ENCODE data around the gene PRIMA1. TPM values are rescaled to one million over a fixed set of nuclear protein-coding genes. Genes with fewer than 3 reads are reported as not detected.

The PRIMA1 gene
- total RNA-seq, 1 donor from 2014 or later = 4.0 TPM

DNA sequence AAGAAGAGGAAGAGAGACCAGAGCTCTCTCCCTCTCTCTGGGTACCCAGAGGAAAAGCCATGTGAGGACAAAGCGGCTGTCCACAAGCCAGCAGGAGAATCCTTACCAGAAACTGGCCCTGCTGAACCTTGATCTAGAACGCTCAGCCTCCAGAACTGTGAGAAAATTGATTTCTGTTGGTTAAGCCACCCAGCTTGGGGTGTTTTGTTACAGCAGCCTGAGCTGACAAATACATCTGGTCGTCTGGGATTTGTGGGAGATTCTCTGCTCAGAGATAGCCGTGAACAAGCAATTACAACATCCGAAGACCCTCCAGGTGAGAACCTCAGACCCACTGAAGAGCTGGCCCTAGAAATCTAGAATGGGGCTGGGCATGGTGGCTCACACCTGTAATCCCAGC lies 6.5 kb upstream of the PRIMA1 start:
- H3K4me1 Mint-ChIP-seq (ENCODE audit: low read depth) = peaks cover 6% of the 10 kb centered on the region
- TF ChIP-seq, protein P1, sequence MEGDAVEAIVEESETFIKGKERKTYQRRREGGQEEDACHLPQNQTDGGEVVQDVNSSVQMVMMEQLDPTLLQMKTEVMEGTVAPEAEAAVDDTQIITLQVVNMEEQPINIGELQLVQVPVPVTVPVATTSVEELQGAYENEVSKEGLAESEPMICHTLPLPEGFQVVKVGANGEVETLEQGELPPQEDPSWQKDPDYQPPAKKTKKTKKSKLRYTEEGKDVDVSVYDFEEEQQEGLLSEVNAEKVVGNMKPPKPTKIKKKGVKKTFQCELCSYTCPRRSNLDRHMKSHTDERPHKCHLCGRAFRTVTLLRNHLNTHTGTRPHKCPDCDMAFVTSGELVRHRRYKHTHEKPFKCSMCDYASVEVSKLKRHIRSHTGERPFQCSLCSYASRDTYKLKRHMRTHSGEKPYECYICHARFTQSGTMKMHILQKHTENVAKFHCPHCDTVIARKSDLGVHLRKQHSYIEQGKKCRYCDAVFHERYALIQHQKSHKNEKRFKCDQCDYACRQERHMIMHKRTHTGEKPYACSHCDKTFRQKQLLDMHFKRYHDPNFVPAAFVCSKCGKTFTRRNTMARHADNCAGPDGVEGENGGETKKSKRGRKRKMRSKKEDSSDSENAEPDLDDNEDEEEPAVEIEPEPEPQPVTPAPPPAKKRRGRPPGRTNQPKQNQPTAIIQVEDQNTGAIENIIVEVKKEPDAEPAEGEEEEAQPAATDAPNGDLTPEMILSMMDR (IDR thresholded peaks at IDR 0.05; ENCODE audit: unreplicated experiment) = no peak
- no peaks in the 10 kb centered on the region for H3K36me3 Mint-ChIP-seq (ENCODE audit: insufficient read depth)
- H3K4me3 Mint-ChIP-seq (ENCODE audit: low read depth) = no peak overlapping the region
- H3K9me3 Mint-ChIP-seq (ENCODE audit: low read depth) = no peaks in the 10 kb centered on the region
- peaks cover 13% of the 10 kb centered on the region for H3K27me3 Mint-ChIP-seq
- no peak overlapping the region for H3K27ac Mint-ChIP-seq
- DNase-seq (ENCODE audit: low spot score, unreplicated experiment) = no peak

DNA sequence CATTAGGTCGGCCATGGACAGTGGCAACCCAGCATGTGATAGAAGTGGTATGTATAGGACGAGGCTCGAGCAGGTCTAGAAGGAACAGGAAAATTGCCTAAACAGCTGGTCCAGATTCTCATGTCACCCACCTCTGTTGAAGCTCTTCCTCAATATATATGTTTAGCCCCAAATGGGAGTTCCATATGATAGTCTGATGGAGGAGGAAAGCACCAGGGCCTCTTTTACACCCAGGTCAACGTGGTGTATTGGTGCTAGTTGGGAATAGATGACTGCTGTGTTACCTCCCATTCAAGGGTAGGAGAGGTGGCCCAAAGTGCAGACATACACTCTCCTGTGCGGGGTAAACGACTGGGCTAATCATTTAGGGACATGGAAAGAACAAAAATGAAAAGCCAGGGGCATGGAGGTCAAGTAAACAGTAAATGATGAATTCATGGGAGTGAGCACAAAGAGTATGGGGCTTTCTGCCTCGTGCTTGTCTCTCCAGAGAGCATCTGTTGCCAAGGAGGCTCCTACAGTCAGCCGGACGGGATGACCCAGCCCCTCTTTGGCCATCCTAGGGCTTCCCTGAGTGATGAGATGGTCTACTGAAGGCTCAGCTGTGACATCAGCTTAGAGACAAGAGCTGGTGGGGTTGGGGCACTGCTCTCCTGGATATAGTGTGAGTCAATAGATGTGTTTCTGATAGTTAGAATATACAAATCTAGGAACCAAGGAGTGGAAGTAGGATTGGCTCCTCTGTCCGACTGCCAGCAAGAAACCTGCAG lies 5.5 kb upstream of the PRIMA1 start:
- Mint-ChIP-seq H3K27me3 (peaks cover 19% of the 10 kb centered on the region), H3K27ac (no peak overlapping the region), H3K36me3 (ENCODE audit: insufficient read depth) (no peaks in the 10 kb centered on the region), H3K4me3 (ENCODE audit: low read depth) (no peak overlapping the region), H3K9me3 (ENCODE audit: low read depth) (no peaks in the 10 kb centered on the region), H3K4me1 (ENCODE audit: low read depth) (peaks cover 10% of the 10 kb centered on the region)
- TF ChIP-seq, protein P1 (IDR thresholded peaks at IDR 0.05; ENCODE audit: unreplicated experiment) = no peak
- no peak for DNase-seq (ENCODE audit: low spot score, unreplicated experiment)

DNA sequence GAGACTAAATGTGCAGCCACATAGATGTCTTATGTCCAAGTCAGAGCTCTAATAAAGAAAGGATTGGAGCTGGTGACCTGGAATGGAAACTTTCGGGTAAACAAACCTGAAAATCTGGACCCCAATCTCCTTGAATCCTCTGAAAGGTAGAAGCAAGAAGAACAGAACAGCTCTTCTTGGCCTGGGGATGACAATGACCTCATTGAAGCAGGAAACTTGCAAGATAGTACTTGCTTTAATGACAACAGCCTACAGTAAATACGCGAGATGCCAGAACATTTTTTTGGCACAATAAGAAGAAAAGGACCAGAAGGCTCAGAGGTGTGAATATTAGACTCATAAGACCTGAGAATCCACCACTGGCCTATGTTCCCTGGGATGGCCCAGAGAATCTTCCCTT lies 4.1 kb upstream of the PRIMA1 start:
- TF ChIP-seq, protein P1 (IDR thresholded peaks at IDR 0.05; ENCODE audit: unreplicated experiment) = no peak
- peaks cover 27% of the 10 kb centered on the region for H3K27me3 Mint-ChIP-seq
- H3K4me1 Mint-ChIP-seq (ENCODE audit: low read depth) = peaks cover 16% of the 10 kb centered on the region
- H3K36me3 Mint-ChIP-seq (ENCODE audit: insufficient read depth) = no peaks in the 10 kb centered on the region
- H3K27ac Mint-ChIP-seq = no peak overlapping the region
- no peaks in the 10 kb centered on the region for H3K9me3 Mint-ChIP-seq (ENCODE audit: low read depth)
- H3K4me3 Mint-ChIP-seq (ENCODE audit: low read depth) = no peak overlapping the region
- no peak for DNase-seq (ENCODE audit: low spot score, unreplicated experiment)

DNA sequence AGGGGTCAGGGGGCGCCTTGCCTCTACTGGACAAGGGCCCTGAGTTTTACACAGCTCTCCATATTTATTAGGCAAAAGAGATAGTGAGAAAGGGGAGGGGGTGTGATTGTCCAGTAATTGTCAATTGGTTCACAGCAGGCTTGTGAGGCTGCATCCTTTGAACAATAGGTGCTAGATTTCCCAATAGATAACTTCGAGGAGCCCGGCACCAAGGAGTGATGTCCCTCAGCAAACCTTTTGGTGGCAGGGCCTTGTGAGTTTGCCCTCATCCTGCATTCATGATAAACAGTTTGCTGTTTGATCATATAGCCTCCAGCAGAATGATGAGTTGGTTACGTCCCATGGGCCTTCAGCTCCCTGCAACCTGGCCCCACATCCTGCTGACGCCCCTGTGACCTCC lies 2.7 kb upstream of the PRIMA1 start:
- Mint-ChIP-seq H3K27ac (no peak overlapping the region), H3K4me3 (ENCODE audit: low read depth) (no peak overlapping the region), H3K4me1 (ENCODE audit: low read depth) (peaks cover 17% of the 10 kb centered on the region), H3K9me3 (ENCODE audit: low read depth) (no peaks in the 10 kb centered on the region), H3K36me3 (ENCODE audit: insufficient read depth) (no peaks in the 10 kb centered on the region), H3K27me3 (peaks cover 39% of the 10 kb centered on the region)
- TF ChIP-seq, protein P1 (IDR thresholded peaks at IDR 0.05; ENCODE audit: unreplicated experiment) = no peak
- no peak for DNase-seq (ENCODE audit: low spot score, unreplicated experiment)

DNA sequence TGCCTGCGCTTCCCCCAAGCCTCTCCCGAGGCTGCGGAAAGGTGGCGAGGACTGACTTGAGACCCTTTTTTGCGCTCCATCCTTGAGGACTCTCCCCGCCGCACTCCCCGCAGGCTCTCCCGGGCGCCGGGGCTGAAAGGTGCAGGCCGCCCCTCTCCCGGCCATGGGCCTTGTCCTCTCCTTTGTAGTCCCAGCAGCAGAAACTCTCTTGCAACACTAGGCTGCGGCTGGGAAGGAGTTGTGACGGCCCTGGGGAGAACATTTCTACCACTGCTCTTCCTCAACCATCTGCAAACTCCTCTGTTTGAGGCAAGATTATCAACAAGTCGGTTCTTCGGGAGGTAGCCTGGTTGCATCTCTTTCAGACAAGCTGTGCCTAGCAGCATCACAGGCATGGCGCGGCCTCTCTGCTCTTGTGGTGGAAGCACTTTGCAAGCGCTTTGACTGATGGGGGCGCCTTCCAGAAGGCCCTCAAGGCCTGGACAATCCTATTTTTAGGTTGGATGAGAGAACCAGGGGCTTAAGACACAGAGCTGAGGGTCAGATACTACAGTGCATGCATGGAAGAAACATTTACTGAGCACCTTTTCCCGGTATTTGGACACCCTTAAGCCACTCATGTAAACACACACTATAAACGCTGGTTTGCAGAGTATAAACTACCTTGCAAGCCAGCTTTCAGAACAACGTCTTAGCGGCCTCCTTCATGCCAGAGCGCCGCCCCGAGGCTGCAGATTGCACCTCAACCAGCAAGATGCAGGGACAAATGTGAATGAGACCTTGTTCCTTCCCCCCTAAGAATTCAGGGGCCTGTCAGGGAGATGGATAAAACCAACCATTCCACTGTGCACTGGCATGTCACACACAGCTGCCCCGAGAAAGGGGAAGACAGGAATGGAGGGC lies 1.2 kb upstream of the PRIMA1 start:
- H3K27me3 Mint-ChIP-seq = peaks cover 49% of the 10 kb centered on the region
- H3K4me1 Mint-ChIP-seq (ENCODE audit: low read depth) = peaks cover 24% of the 10 kb centered on the region
- H3K36me3 Mint-ChIP-seq (ENCODE audit: insufficient read depth) = no peaks in the 10 kb centered on the region
- DNase-seq (ENCODE audit: low spot score, unreplicated experiment) = no peak
- TF ChIP-seq, protein P1 (IDR thresholded peaks at IDR 0.05; ENCODE audit: unreplicated experiment) = no peak
- H3K9me3 Mint-ChIP-seq (ENCODE audit: low read depth) = no peaks in the 10 kb centered on the region
- H3K27ac Mint-ChIP-seq = peak overlapping the region; percentile 71
- H3K4me3 Mint-ChIP-seq (ENCODE audit: low read depth) = peak overlapping the region; percentile 72

Measured in progenitor cell of endocrine pancreas (in vitro differentiated cells).